ENCODE measurements around the gene DOK7. TPM values are rescaled to one million over a fixed set of nuclear protein-coding genes. Genes with fewer than 3 reads are reported as not detected.
"Not testable (repeated sequence)": the region's sequence is repeated elsewhere in the genome, so short reads cannot be mapped to it uniquely, and the experiment has no call there.

DOK7 gene
- total RNA-seq, 1 donor from 2014 or later, result not detected

DNA sequence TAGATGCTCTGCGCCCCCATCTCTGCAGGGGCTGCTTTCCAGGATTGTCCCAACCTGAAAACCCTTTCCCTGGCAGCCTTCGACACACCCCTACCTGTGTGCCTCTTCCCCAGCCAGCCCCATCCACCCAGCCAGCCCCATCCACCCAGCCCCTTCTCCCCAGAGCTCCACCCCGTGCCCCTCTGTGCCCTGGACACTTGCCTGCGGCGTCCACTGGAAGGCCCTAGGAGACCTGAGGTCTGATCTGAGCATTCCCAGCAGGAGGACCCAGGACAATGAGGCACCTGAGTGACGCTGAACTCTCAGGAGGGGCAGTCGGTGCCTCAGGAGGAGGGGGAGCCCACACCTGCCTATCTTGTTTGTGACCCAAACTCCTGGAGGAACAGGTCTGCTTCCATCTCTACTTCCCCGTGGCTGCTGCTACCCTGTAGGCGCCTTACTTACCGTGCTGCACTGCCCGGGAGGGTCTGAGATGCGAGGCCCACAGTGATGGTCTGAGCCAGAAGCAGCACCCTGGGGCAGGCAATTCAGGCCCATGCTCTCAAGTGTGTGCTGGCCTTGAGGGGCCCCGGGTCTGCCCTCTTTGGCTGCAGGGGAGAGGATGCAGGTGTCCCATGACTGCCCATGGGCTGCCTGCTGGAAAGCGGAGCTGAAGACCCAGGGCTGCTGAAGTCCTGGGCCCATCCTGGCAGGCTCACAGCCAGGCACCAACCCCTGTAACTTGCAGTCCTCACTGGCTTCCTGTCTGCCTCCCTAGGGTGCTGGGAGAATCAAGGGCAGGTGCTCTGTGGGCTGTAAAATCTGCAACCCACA, 64.2 kb downstream of the DOK7 start:
- Mint-ChIP-seq H3K4me3 (no peak overlapping the region), H3K4me1 (peaks cover 17% of the 10 kb centered on the region), H3K27me3 (no peaks in the 10 kb centered on the region), H3K9me3 (no peaks in the 10 kb centered on the region), H3K27ac (no peak overlapping the region), H3K36me3 (ENCODE audit: low read depth) (peaks cover 15% of the 10 kb centered on the region)
- intact Hi-C loops (cut with micrococcal nuclease), result no loop called here
- no peak for DNase-seq

DNA sequence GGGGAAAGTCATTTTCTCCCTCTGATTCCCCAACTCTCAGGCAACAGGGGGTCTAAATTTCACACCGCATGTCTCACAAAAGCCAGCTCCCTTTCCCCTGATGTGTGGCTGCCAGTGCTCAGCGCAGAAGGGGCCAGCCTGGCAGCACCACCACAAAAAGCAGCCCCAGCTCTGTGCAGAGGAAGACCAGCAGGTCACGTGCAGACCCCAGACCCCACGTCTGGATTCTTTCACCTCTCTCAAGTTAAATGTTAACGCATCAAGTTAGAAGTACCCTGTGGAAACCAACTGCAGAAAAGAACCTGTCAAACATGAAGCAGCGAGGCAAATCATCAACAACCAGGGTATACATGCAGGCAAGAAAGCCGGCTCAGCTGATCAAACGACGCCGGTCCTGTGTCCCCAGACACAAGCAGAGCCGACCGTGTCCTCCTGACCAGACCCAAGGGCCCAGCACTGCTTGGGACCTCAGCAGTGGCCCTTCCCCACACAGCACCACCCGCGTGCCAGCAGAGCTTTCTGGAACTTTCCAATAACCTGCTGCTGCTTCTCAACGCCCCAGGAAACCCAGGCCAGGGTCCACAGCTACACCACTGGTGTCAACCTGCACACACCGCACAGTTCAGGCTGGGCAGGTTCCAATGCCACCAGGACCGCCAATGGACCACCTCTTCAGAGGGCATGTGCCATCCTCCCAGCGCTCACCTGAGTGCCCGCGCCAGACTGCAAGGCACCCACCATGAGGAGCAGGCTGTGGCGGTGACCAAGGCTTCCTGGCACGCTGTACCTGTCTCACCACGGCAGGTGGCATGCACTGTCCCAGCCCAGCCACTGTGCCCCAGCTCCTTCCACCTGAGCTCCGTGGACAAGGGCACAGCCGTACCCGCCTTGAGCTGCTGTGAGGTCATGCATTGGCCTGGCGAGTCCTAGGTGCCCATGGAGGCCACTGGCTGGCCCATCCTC, 65.1 kb downstream of the DOK7 start:
- peaks cover 19% of the 10 kb centered on the region for H3K4me1 Mint-ChIP-seq
- H3K36me3 Mint-ChIP-seq (ENCODE audit: low read depth), result peaks cover 13% of the 10 kb centered on the region
- intact Hi-C loops (cut with micrococcal nuclease), result no loop called here
- H3K4me3 Mint-ChIP-seq, result no peak overlapping the region
- H3K27ac Mint-ChIP-seq, result no peak overlapping the region
- DNase-seq, result no peak
- H3K9me3 Mint-ChIP-seq, result no peaks in the 10 kb centered on the region
- H3K27me3 Mint-ChIP-seq, result no peaks in the 10 kb centered on the region

DNA sequence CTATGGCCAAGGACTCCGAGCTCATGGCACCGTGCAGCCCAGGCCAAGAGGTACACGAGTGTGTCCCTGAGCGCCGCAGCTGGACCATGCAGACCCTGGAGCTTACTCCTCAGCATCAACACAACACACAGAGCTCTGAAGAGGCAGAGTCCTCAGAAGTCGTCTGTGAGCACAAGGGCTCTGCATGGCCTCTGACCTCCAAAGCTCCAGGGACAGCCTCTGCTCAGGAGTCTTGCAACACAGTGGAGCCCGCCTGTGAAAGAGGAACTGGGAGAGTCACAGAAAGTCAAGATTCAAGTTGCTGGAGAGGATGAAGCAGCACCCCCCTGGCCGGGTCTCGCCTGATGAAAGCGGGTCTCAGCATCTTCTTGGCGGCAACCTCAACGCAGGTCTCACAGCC, 66.3 kb downstream of the DOK7 start:
- H3K4me1 Mint-ChIP-seq, result peaks cover 21% of the 10 kb centered on the region
- no peak overlapping the region for H3K27ac Mint-ChIP-seq
- peaks cover 7% of the 10 kb centered on the region for H3K27me3 Mint-ChIP-seq
- intact Hi-C loops (cut with micrococcal nuclease), result no loop called here
- H3K4me3 Mint-ChIP-seq, result no peak overlapping the region
- no peaks in the 10 kb centered on the region for H3K9me3 Mint-ChIP-seq
- peaks cover 11% of the 10 kb centered on the region for H3K36me3 Mint-ChIP-seq (ENCODE audit: low read depth)
- DNase-seq, result no peak

GRCh38 chr4:3530051-3530450, 66.9 kb downstream of the DOK7 start:
- H3K27ac Mint-ChIP-seq, result no peak overlapping the region
- H3K4me3 Mint-ChIP-seq, result peak overlapping the region; percentile 100
- H3K9me3 Mint-ChIP-seq, result no peaks in the 10 kb centered on the region
- H3K36me3 Mint-ChIP-seq (ENCODE audit: low read depth), result peaks cover 7% of the 10 kb centered on the region
- peaks cover 21% of the 10 kb centered on the region for H3K4me1 Mint-ChIP-seq
- H3K27me3 Mint-ChIP-seq, result peaks cover 10% of the 10 kb centered on the region
- no peak for DNase-seq
- intact Hi-C loops (cut with micrococcal nuclease), result loop anchor here (5.0 kb wide), 4 partner anchors 238 to 1288 kb away; partner anchors contain the start of genes GRK4, HAUS3, NOP14 and POLN

GRCh38 chr4:3530663-3531254, 67.7 kb downstream of the DOK7 start:
- intact Hi-C loops (cut with micrococcal nuclease), result loop anchor here (5.0 kb wide), 4 partner anchors 238 to 1288 kb away; partner anchors contain the start of genes GRK4, HAUS3, NOP14 and POLN

DNA sequence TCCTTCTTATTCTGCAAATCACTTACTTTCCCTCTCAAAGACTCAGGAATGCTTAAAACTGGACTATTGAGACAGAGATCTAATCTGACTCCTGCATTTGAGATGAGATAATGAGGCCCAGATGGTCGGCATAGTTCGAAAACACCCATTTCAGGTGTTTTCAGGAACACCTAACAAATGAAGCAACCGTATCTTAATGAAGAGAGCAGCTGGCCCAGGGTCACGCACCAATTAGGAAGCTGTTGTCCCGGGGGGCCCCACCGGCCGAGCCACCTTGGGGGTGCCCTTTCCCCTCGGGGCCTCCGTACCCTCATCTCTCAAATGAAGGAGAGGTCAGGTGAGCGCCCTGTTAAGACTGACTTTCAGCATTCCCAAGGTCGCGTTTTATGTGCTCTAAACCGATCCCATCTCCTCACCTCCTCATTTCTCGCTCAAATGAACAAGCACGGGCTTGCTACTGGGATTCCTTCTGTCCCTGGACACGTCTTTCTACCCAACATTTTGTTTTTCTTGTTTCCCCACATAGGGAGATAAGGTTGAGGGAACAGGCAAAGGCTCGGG, 68.3 kb downstream of the DOK7 start:
- Mint-ChIP-seq H3K4me1 (peaks cover 21% of the 10 kb centered on the region), H3K27me3 (peaks cover 15% of the 10 kb centered on the region), H3K4me3 (peak overlapping the region; percentile 100), H3K9me3 (no peaks in the 10 kb centered on the region), H3K36me3 (ENCODE audit: low read depth) (peaks cover 7% of the 10 kb centered on the region), H3K27ac (peak overlapping the region; percentile 53)
- intact Hi-C loops (cut with micrococcal nuclease), result loop anchor here (5.0 kb wide), 4 partner anchors 239 to 1289 kb away; partner anchors contain the start of genes GRK4, HAUS3, NOP14 and POLN
- DNase-seq, result no peak

More at GRCh38 chr4:3530663-3531254, 67.7 kb downstream of the DOK7 start:
- DNase-seq, result no peak
- Mint-ChIP-seq H3K36me3 (ENCODE audit: low read depth) (peaks cover 7% of the 10 kb centered on the region), H3K4me3 (peak overlapping the region; percentile 100), H3K27ac (peak overlapping the region; percentile 29), H3K9me3 (no peaks in the 10 kb centered on the region), H3K4me1 (peaks cover 21% of the 10 kb centered on the region), H3K27me3 (peaks cover 15% of the 10 kb centered on the region)

GRCh38 chr4:3531879-3532750, 69.0 kb downstream of the DOK7 start, which contains the start of gene LRPAP1:
Gene LRPAP1, minus strand, starts transcription at chr4:3532422. Its CDS starts 10 bp downstream, at chr4:3532412.
- DNase-seq, result peak; percentile 96
- Mint-ChIP-seq H3K9me3 (no peaks in the 10 kb centered on the region), H3K27me3 (peaks cover 15% of the 10 kb centered on the region), H3K4me3 (peak within 1 kb of the TSS; percentile 100), H3K4me1 (peaks cover 21% of the 10 kb centered on the region), H3K27ac (peak within 1 kb of the TSS; percentile 97), H3K36me3 (ENCODE audit: low read depth) (peaks cover 7% of the 10 kb centered on the region)
- intact Hi-C loops (cut with micrococcal nuclease), result loop anchor here (5.0 kb wide), 4 partner anchors 240 to 1290 kb away; partner anchors contain the start of genes GRK4, HAUS3, NOP14 and POLN

GRCh38 chr4:3532751-3533422, 69.8 kb downstream of the DOK7 start:
- H3K27ac Mint-ChIP-seq, result no peak overlapping the region
- H3K9me3 Mint-ChIP-seq, result no peaks in the 10 kb centered on the region
- peaks cover 15% of the 10 kb centered on the region for H3K27me3 Mint-ChIP-seq
- intact Hi-C loops (cut with micrococcal nuclease), result loop anchor here (5.0 kb wide), 4 partner anchors 241 to 1291 kb away; partner anchors contain the start of genes GRK4, HAUS3, NOP14 and POLN
- H3K36me3 Mint-ChIP-seq (ENCODE audit: low read depth), result peaks cover 5% of the 10 kb centered on the region
- H3K4me3 Mint-ChIP-seq, result peak overlapping the region; percentile 100
- H3K4me1 Mint-ChIP-seq, result peaks cover 21% of the 10 kb centered on the region
- DNase-seq, result no peak

GRCh38 chr4:3533423-3533820, 70.3 kb downstream of the DOK7 start:
- intact Hi-C loops (cut with micrococcal nuclease), result loop anchor here (5.0 kb wide), 4 partner anchors 241 to 1291 kb away; partner anchors contain the start of genes GRK4, HAUS3, NOP14 and POLN
- Mint-ChIP-seq H3K36me3 (ENCODE audit: low read depth) (peaks cover 5% of the 10 kb centered on the region), H3K4me3 (peak overlapping the region; percentile 52), H3K27me3 (peaks cover 15% of the 10 kb centered on the region), H3K9me3 (no peaks in the 10 kb centered on the region), H3K4me1 (peaks cover 19% of the 10 kb centered on the region), H3K27ac (no peak overlapping the region)
- no peak for DNase-seq

GRCh38 chr4:3535812-3536211, 72.7 kb downstream of the DOK7 start:
- Mint-ChIP-seq H3K4me1 (peaks cover 13% of the 10 kb centered on the region), H3K27me3 (peaks cover 15% of the 10 kb centered on the region)
- H3K4me3 Mint-ChIP-seq; H3K27ac Mint-ChIP-seq; intact Hi-C loops (cut with micrococcal nuclease); DNase-seq; H3K9me3 Mint-ChIP-seq; H3K36me3 Mint-ChIP-seq (ENCODE audit: low read depth): not testable (repeated sequence)

DNA sequence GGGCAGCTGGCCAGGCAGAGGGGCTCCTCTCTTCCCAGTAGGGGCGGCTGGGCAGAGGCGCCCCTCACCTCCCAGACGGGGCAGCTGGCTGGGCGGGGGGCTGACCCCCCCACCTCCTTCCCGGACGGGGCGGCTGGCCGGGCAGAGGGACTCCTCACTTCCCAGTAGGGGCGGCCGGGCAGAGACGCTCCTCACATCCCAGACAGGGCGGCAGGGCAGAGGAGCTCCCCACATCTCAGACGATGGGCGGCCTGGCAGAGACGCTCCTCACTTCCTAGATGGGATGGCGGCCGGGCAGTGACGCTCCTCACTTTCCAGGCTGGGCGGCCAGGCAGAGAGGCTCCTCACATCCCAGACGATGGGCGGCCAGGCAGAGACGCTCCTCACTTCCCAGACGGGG, 75.8 kb downstream of the DOK7 start:
- H3K27ac Mint-ChIP-seq; DNase-seq; H3K4me1 Mint-ChIP-seq; H3K36me3 Mint-ChIP-seq (ENCODE audit: low read depth); intact Hi-C loops (cut with micrococcal nuclease); H3K9me3 Mint-ChIP-seq; H3K4me3 Mint-ChIP-seq: not testable (repeated sequence)
- peaks cover 12% of the 10 kb centered on the region for H3K27me3 Mint-ChIP-seq

DNA sequence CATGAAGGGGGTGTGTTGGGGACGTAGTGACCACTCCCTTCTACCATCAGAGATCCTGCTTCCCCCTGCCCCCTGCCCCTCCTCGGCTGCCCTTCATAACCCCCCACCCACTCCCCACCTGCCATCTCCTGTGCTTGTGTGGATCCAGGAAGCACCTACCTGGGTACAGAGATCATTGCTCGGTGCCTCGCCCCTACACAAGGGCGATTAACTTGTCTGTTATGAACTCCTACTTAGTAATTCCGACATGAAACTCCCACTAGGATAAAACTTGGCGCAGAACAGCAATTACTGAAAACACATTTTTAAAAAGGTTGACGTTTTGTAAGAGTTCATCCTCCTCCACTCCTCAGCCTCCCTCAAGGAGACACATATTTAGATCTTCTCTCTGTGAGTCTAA, 80.3 kb downstream of the DOK7 start:
- H3K4me1 Mint-ChIP-seq; intact Hi-C loops (cut with micrococcal nuclease); H3K9me3 Mint-ChIP-seq; DNase-seq; H3K27me3 Mint-ChIP-seq; H3K27ac Mint-ChIP-seq; H3K36me3 Mint-ChIP-seq (ENCODE audit: low read depth); H3K4me3 Mint-ChIP-seq: not testable (repeated sequence)
